Common myeloid progenitor, CD34-positive (primary cell): ENCODE measurements around the gene CDKL5. TPM values are rescaled to one million over a fixed set of nuclear protein-coding genes. Genes with fewer than 3 reads are reported as not detected.
A peak's percentile ranks its signal among the peaks of the same experiment; 100 is the strongest.

ENCODE experiments used
- CTCF ChIA-PET: fragments of 350-600 bp; sonication (Branson Sonifier 250); formaldehyde crosslinking; loops from one replicate; lab custom pipeline; 2021; ENCODE audit warnings: antibody characterized with exemption; lab: Charles Lee
- POLR2A ChIA-PET: fragments of 350-600 bp; sonication (Branson Sonifier 250); formaldehyde crosslinking; loops from one replicate; lab custom pipeline; 2021; ENCODE audit warnings: antibody characterized with exemption; lab: Charles Lee
- DNase-seq, 3 donors: peaks; one replicate each; pipeline versions ENCODE4 v3.0.0 to v3.0.0-alpha.2; 2013
- H3K27ac ChIP-seq, 2 experiments: 1 replicate in 1 of 2; 2 replicates in 1 of 2; pipeline ENCODE4 v1.7.0; 2013; ENCODE audit warnings: inconsistent platforms in 2 of 2, low read length in 2 of 2, mild to moderate bottlenecking in 2 of 2, low read depth in 1 of 2, moderate library complexity in 1 of 2; ENCODE audit not compliant: severe bottlenecking in 2 of 2, insufficient read depth in 1 of 2, poor library complexity in 1 of 2
- H3K27me3 ChIP-seq, 5 experiments: replicated peaks in 2 of 5; 1 replicate in 3 of 5; 2 replicates in 2 of 5; pipeline versions ENCODE4 v1.6.1 to v1.7.0; 2013; ENCODE audit warnings: low read length in 4 of 5, mild to moderate bottlenecking in 2 of 5, moderate library complexity in 2 of 5, inconsistent platforms in 1 of 5; ENCODE audit not compliant: insufficient read depth in 5 of 5, control insufficient read depth in 4 of 5
- H3K36me3 ChIP-seq, 4 experiments: 1 replicate in 2 of 4; 2 replicates in 2 of 4; pipeline versions ENCODE4 v1.6.1 to v1.7.0; 2013; ENCODE audit warnings: low read length in 3 of 4, control low read depth in 1 of 4, mild to moderate bottlenecking in 1 of 4; ENCODE audit not compliant: control insufficient read depth in 4 of 4, insufficient read depth in 4 of 4
- H3K4me1 ChIP-seq, 4 experiments: 1 replicate in 3 of 4; 2 replicates in 1 of 4; pipeline versions ENCODE4 v1.6.1 to v1.7.1; 2013; ENCODE audit warnings: low read length in 3 of 4, mild to moderate bottlenecking in 3 of 4, control low read depth in 1 of 4, inconsistent platforms in 1 of 4, moderate library complexity in 1 of 4; ENCODE audit not compliant: control insufficient read depth in 4 of 4, insufficient read depth in 4 of 4; ENCODE audit errors: control extremely low read depth in 1 of 4
- H3K4me3 ChIP-seq, 7 experiments: 1 replicate in 4 of 7; 2 replicates in 3 of 7; pipeline versions ENCODE4 v1.5.1 to v1.7.0; 2013; ENCODE audit warnings: mild to moderate bottlenecking in 7 of 7, low read length in 6 of 7, moderate library complexity in 6 of 7, inconsistent platforms in 2 of 7, low read depth in 2 of 7, control low read depth in 1 of 7; ENCODE audit not compliant: insufficient read depth in 4 of 7, control insufficient read depth in 1 of 7; ENCODE audit errors: extremely low read depth in 1 of 7
- H3K9me3 ChIP-seq, 5 experiments: 1 replicate in 4 of 5; 2 replicates in 1 of 5; pipeline versions ENCODE4 v1.6.1 to v1.7.1; 2013; ENCODE audit warnings: low read length in 4 of 5, mild to moderate bottlenecking in 2 of 5, inconsistent platforms in 1 of 5, low read depth in 1 of 5, moderate library complexity in 1 of 5; ENCODE audit not compliant: control insufficient read depth in 4 of 5, insufficient read depth in 2 of 5; ENCODE audit errors: control extremely low read depth in 1 of 5
- WGBS: methylation state at CpG from one replicate; pipeline ENCODE4 v1.1.5; 2013; ENCODE audit not compliant: insufficient coverage; 5-methylcytosine and 5-hydroxymethylcytosine counted together
- polyA plus RNA-seq: library from polyadenylated mRNA; unstranded; fragments of 120-200 nt; gene quantifications from one replicate; pipeline ENCODE4 v1.2.1, GENCODE V29; 2013

CDKL5 gene
- 2.7 TPM for polyA plus RNA-seq

- Histone ChIP-seq H3K4me1 (peaks cover 0 to 21% (median 5%) of the 10 kb centered on the region in 4 experiments), H3K27ac (peak within 1 kb of the TSS; percentile 40 to 64), H3K4me3 (peak within 1 kb of the TSS; percentile 56 to 82 (median 65)), H3K36me3 (no peaks in the 10 kb centered on the region), H3K9me3 (peaks cover 0 to 2% (median 0%) of the 10 kb centered on the region in 5 experiments), H3K27me3 (peaks cover 0 to 29% (median 0%) of the 10 kb centered on the region in 5 experiments)
- WGBS = 20% methylated on average over 42 of the region's 79 CpGs
- CTCF ChIA-PET = interaction anchor here (1.2 kb wide), 1 partner anchor 561 kb away, joined by 3 read pairs; no protein-coding TSS in a partner anchor
- POLR2A ChIA-PET = interaction anchor here (0.6 kb wide), 1 partner anchor 439 kb away, joined by 4 read pairs; no protein-coding TSS in a partner anchor
- peak; percentile 97 to 99 (median 99) for DNase-seq
Measured at GRCh38 chrX:18425199-18426003, at the start of gene CDKL5. CDKL5 (plus strand) TSS chrX:18425608; CDS start chrX:18507097, 81,489 bp downstream.

GRCh38 chrX:18377796-18378195 lies 47.6 kb upstream of the CDKL5 start:
- H3K4me3 ChIP-seq = no peak overlapping the region
- H3K4me1 ChIP-seq = peaks cover 0 to 4% (median 0%) of the 10 kb centered on the region in 4 experiments
- no peaks in the 10 kb centered on the region for H3K36me3 ChIP-seq
- ChIA-PET CTCF (interaction anchor here (0.6 to 1.3 kb wide), 9 partner anchors 17 to 633 kb away, joined by 3 to 6 read pairs (median 3); partner anchors contain the start of gene SCML2), POLR2A (no interaction called here)
- DNase-seq = peak; percentile 52 to 85 (median 82)
- no peaks in the 10 kb centered on the region for H3K27me3 ChIP-seq
- H3K9me3 ChIP-seq = no peaks in the 10 kb centered on the region
- WGBS = 25% methylated on average over 6 of the region's 6 CpGs
- no peak overlapping the region for H3K27ac ChIP-seq

- H3K4me3 ChIP-seq = no peak overlapping the region
- 83% methylated on average over 2 of the region's 3 CpGs for WGBS
- no peaks in the 10 kb centered on the region for H3K9me3 ChIP-seq
- no peaks in the 10 kb centered on the region for H3K4me1 ChIP-seq
- H3K27ac ChIP-seq = no peak overlapping the region
- peaks cover 0 to 6% (median 0%) of the 10 kb centered on the region in 5 experiments for H3K27me3 ChIP-seq
- no peaks in the 10 kb centered on the region for H3K36me3 ChIP-seq
- ChIA-PET POLR2A (no interaction called here), CTCF (interaction anchor here (0.9 to 2.1 kb wide), 3 partner anchors 112 to 945 kb away, joined by 3 to 6 read pairs (median 3); no protein-coding TSS in a partner anchor)
- peak in 2 of 3 donors; percentile 10 to 13 for DNase-seq
Measured at GRCh38 chrX:18389966-18390365, 35.4 kb upstream of the CDKL5 start.

- Histone ChIP-seq H3K27me3 (peaks cover 0 to 6% (median 0%) of the 10 kb centered on the region in 5 experiments), H3K36me3 (no peaks in the 10 kb centered on the region), H3K27ac (no peak overlapping the region), H3K4me1 (no peaks in the 10 kb centered on the region), H3K9me3 (no peaks in the 10 kb centered on the region), H3K4me3 (no peak overlapping the region)
- peak; percentile 50 to 80 (median 71) for DNase-seq
- ChIA-PET CTCF (interaction anchor here (1.7 kb wide), 1 partner anchor 942 kb away, joined by 3 read pairs; no protein-coding TSS in a partner anchor), POLR2A (no interaction called here)
- 0% methylated on average over 1 of the region's 9 CpGs for WGBS
Measured at GRCh38 chrX:18390941-18391538, 34.4 kb upstream of the CDKL5 start.

- DNase-seq = no peak
- 94% methylated on average over 7 of the region's 11 CpGs for WGBS
- ChIA-PET CTCF (no interaction called here), POLR2A (no interaction called here)
- no peaks in the 10 kb centered on the region for H3K36me3 ChIP-seq
- H3K4me1 ChIP-seq = no peaks in the 10 kb centered on the region
- H3K9me3 ChIP-seq = no peaks in the 10 kb centered on the region
- no peak overlapping the region for H3K27ac ChIP-seq
- no peak overlapping the region for H3K4me3 ChIP-seq
- H3K27me3 ChIP-seq = no peaks in the 10 kb centered on the region
Measured at GRCh38 chrX:18394477-18394876, 30.9 kb upstream of the CDKL5 start.

GRCh38 chrX:18401848-18402213 lies 23.6 kb upstream of the CDKL5 start:
- WGBS = 78% methylated on average over 2 of the region's 4 CpGs
- H3K4me3 ChIP-seq = no peak overlapping the region
- no peak for DNase-seq
- no peaks in the 10 kb centered on the region for H3K4me1 ChIP-seq
- peaks cover 0 to 2% (median 0%) of the 10 kb centered on the region in 5 experiments for H3K27me3 ChIP-seq
- ChIA-PET POLR2A (no interaction called here), CTCF (no interaction called here)
- no peak overlapping the region for H3K27ac ChIP-seq
- H3K9me3 ChIP-seq = no peaks in the 10 kb centered on the region
- H3K36me3 ChIP-seq = no peaks in the 10 kb centered on the region
